ENCODE data around the gene APEH. TPM values are rescaled to one million over a fixed set of nuclear protein-coding genes. Genes with fewer than 3 reads are reported as not detected.

The APEH gene
- total and polyA plus RNA-seq, 9 of the 15 experiments (the other 6 are each of a cell fraction or from before 2014, with no cell fraction given): 70.9 to 177 (median 117) TPM

GRCh38 chr3:49673715-49674496 lies at the start of gene APEH (continued):
- no peak for TF ChIP-seq PRPF4 (IDR thresholded peaks at IDR 0.05; ENCODE audit: insufficient read depth, low read depth, low read length, poor library complexity, severe bottlenecking)
- no peak for TF ChIP-seq HDAC3 (IDR thresholded peaks at IDR 0.05; ENCODE audit: borderline replicate concordance, partially characterized antibody)
- peak; percentile 76 for TF ChIP-seq MYC (IDR thresholded peaks at IDR 0.05; ENCODE audit: low read depth, low read length)
- no peak for TF ChIP-seq MYC (CRISPR knock-in tag; IDR thresholded peaks at IDR 0.05; ENCODE audit: borderline replicate concordance, low read depth)
- TF ChIP-seq CBX8 (IDR thresholded peaks at IDR 0.05; ENCODE audit: borderline replicate concordance, extremely low read depth, low read depth, low read length, poor library complexity, severe bottlenecking): no peak
- no peak for TF ChIP-seq ZNF253 (CRISPR knock-in tag; conservative IDR thresholded peaks at IDR 0.05)
- no peak for TF ChIP-seq JUND (IDR thresholded peaks at IDR 0.05; ENCODE audit: borderline replicate concordance, low read depth, low read length)
- no peak for TF ChIP-seq JUND (tag; IDR thresholded peaks at IDR 0.05; ENCODE audit: borderline replicate concordance, low read depth, low read length)
- no peak for TF ChIP-seq HOXB6 (CRISPR knock-in tag; IDR thresholded peaks at IDR 0.05; ENCODE audit: borderline replicate concordance)
- no peak for TF ChIP-seq HIVEP1 (CRISPR knock-in tag; IDR thresholded peaks at IDR 0.05)
- peak; percentile 72 for TF ChIP-seq ZEB2 (IDR thresholded peaks at IDR 0.05)
- no peak for TF ChIP-seq TRIM25 (IDR thresholded peaks at IDR 0.05; ENCODE audit: borderline replicate concordance)
- no peak for TF ChIP-seq ZNF76 (CRISPR knock-in tag; IDR thresholded peaks at IDR 0.05; ENCODE audit: borderline replicate concordance)
- no peak for TF ChIP-seq E4F1 (CRISPR knock-in tag; IDR thresholded peaks at IDR 0.05; ENCODE audit: borderline replicate concordance)
- TF ChIP-seq HDGF (IDR thresholded peaks at IDR 0.05): no peak
- no peak for TF ChIP-seq XRCC5 (IDR thresholded peaks at IDR 0.05; ENCODE audit: low read depth, low read length)
- TF ChIP-seq TBP (optimal IDR thresholded peaks at IDR 0.05; ENCODE audit: low read depth, low read length): peak; percentile 18
- peak in 2 of 3 experiments; percentile 3 to 34 for TF ChIP-seq YY1 (IDR thresholded peaks at IDR 0.05; ENCODE audit: borderline replicate concordance in 1 of 3, control insufficient read depth in 1 of 3, extremely low read depth in 1 of 3, insufficient read depth in 3 of 3, insufficient read length in 1 of 3, insufficient replicate concordance in 2 of 3, low read depth in 1 of 3, low read length in 2 of 3)
- TF ChIP-seq ATF7 (IDR thresholded peaks at IDR 0.05): peak; percentile 38
- TF ChIP-seq TARDBP (IDR thresholded peaks at IDR 0.05): no peak
- TF ChIP-seq MCM2 (IDR thresholded peaks at IDR 0.05; ENCODE audit: low read depth): no peak
